Epithelial cell of esophagus (primary cell): ENCODE results near the gene EIF6.
A peak's percentile ranks its signal among the peaks of the same experiment; 100 is the strongest.

Experiments
- DNase-seq: peaks from one replicate; pipeline ENCODE4 v3.0.0; 2010; ENCODE audit warnings: low read depth
- H3K4me3 ChIP-seq: 2 replicates; pipeline ENCODE4 v1.5.1; 2011; ENCODE audit warnings: mild to moderate bottlenecking, low read length, control low read depth
- CTCF ChIP-seq: IDR thresholded peaks from 2 replicates; pipeline ENCODE4 v1.5.1; 2011; ENCODE audit warnings: low read depth, mild to moderate bottlenecking, low read length, control low read depth, inconsistent platforms; ENCODE audit not compliant: insufficient read depth; ENCODE audit errors: missing control alignments

The EIF6 gene

GRCh38 chr20:35277127-35277526 lies 7.4 kb downstream of the EIF6 start:
- TF ChIP-seq CTCF = no peak
- DNase-seq = no peak
- peak overlapping the region; percentile 76 for H3K4me3 ChIP-seq

GRCh38 chr20:35276408-35276807 lies 8.2 kb downstream of the EIF6 start:
- DNase-seq = no peak
- peak overlapping the region; percentile 76 for H3K4me3 ChIP-seq
- no peak for TF ChIP-seq CTCF

GRCh38 chr20:35275741-35276251 lies 8.8 kb downstream of the EIF6 start:
- DNase-seq = no peak
- H3K4me3 ChIP-seq = no peak overlapping the region
- TF ChIP-seq CTCF = no peak

- TF ChIP-seq CTCF = no peak
- H3K4me3 ChIP-seq = no peak overlapping the region
- no peak for DNase-seq
Observed at GRCh38 chr20:35274172-35275092, 10.1 kb downstream of the EIF6 start.

GRCh38 chr20:35273449-35274171 lies 11.0 kb downstream of the EIF6 start:
- H3K4me3 ChIP-seq = no peak overlapping the region
- no peak for TF ChIP-seq CTCF
- DNase-seq = peak; percentile 26

GRCh38 chr20:35271904-35272303 lies 12.7 kb downstream of the EIF6 start:
- TF ChIP-seq CTCF = no peak
- H3K4me3 ChIP-seq = no peak overlapping the region
- DNase-seq = peak; percentile 79
